Fibroblast of lung (primary cell): ENCODE data around the gene ZNF766.

Experiments
- CTCF ChIP-seq, 2 donors: IDR thresholded peaks in 1 of 2; conservative IDR thresholded peaks in 1 of 2; 1 replicate in 1 of 2; 2 replicates in 1 of 2; pipeline ENCODE4 v1.5.1; 2011 to 2012; ENCODE audit warnings: low read length in 2 of 2, control low read depth in 1 of 2, inconsistent platforms in 1 of 2, low read depth in 1 of 2, mild to moderate bottlenecking in 1 of 2
- EZH2 ChIP-seq: IDR thresholded peaks from 2 replicates; pipeline ENCODE4 v1.5.1; 2012; ENCODE audit warnings: low read length, control low read depth, mild to moderate bottlenecking; ENCODE audit errors: missing control alignments

- TF ChIP-seq CTCF (conservative IDR thresholded peaks at IDR 0.05 in 1 of 2, IDR thresholded peaks at IDR 0.05 in 1 of 2; ENCODE audit: low read depth in 1 of 2, low read length in 2 of 2) (no peak), EZH2 (no peak)
Measured at GRCh38 chr19:52296400-52296772, 27.0 kb downstream of the ZNF766 start.
